Astrocyte of the cerebellum (primary cell): Measurements from ENCODE around the gene PRG3.
A peak's percentile ranks its signal among the peaks of the same experiment; 100 is the strongest.

Experiments
- DNase-seq: peaks from one replicate; pipeline ENCODE4 v3.0.0-alpha.2; 2011; ENCODE audit warnings: low read depth
- H3K4me3 ChIP-seq: 2 replicates; pipeline ENCODE4 v1.5.1; 2011; ENCODE audit warnings: mild to moderate bottlenecking, low read depth, low read length, moderate library complexity
- in situ Hi-C: cut with HindIII; loops from 2 replicates; pipeline ENCODE4 v1.10.0; 2017; ENCODE audit warnings: low sequenced_read_pairs
- TF ChIP-seq, protein P1 (sequence below): IDR thresholded peaks from 2 replicates; pipeline ENCODE4 v1.5.1; 2012; ENCODE audit warnings: low read length, low read depth, moderate library complexity, mild to moderate bottlenecking; ENCODE audit errors: missing control alignments

PRG3 gene

DNA sequence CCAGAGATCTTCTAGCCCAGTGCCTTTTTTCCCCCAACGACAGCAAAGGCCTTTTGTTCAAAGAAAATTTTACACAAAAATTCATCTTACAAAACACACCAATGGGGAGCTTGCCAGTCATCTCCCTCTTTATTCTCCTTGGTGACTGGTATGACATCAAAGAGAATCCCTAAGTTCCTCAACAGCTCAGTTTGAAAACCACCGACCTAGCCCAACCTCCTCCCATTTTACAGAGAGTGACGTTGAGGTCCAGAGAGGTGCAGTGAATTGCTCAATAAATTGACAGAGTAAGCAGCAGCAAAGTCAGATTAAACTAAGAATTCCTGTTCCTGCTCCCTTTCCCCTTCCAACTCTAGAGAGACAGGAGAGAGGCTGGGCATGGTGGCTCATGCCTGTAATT is 38.2 kb upstream of the PRG3 start:
- DNase-seq: no peak
- TF ChIP-seq, protein P1, sequence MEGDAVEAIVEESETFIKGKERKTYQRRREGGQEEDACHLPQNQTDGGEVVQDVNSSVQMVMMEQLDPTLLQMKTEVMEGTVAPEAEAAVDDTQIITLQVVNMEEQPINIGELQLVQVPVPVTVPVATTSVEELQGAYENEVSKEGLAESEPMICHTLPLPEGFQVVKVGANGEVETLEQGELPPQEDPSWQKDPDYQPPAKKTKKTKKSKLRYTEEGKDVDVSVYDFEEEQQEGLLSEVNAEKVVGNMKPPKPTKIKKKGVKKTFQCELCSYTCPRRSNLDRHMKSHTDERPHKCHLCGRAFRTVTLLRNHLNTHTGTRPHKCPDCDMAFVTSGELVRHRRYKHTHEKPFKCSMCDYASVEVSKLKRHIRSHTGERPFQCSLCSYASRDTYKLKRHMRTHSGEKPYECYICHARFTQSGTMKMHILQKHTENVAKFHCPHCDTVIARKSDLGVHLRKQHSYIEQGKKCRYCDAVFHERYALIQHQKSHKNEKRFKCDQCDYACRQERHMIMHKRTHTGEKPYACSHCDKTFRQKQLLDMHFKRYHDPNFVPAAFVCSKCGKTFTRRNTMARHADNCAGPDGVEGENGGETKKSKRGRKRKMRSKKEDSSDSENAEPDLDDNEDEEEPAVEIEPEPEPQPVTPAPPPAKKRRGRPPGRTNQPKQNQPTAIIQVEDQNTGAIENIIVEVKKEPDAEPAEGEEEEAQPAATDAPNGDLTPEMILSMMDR: no peak
- H3K4me3 ChIP-seq: no peak overlapping the region
- in situ Hi-C loops: no loop called here

DNA sequence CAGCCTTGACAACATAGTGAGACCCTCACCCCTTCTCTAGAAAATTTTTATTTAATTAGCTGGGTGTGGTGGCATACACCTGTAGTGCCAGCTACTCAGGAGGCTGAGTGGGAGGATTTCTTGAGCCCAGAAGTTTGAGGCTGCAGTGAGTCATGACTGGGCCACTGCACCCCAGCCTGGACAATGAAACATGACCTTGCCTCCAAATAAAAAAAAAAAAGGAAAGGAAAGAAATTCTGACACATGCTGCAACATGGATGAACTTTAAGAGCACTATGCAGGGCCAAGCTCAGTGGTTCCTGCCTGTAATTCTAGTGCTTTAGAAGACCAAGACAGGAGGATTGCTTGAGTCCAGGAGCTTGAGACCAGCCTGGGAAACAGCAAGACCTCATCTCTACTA is 37.2 kb upstream of the PRG3 start:
- in situ Hi-C loops: no loop called here
- no peak for DNase-seq
- TF ChIP-seq, protein P1: no peak
- no peak overlapping the region for H3K4me3 ChIP-seq

DNA sequence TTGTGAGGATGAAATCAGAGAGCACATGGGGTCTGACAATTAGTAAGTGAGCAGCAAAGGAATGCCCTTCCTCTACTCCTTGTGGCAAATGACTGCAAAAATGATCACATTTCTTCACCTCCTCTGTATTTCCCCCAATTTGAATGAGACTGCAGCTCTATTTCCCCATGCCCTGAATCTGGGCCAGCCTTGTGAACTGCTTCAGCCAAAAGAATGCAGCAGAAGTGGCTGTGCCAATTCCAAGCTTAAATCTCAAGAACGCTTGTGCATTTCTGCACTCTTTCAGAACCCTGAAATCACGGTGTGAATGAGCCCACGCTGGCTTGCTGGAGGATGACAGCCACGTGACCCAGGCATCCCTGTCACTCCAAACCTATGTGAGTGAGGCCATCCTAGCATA is 36.1 kb upstream of the PRG3 start:
- DNase-seq: peak; percentile 24
- in situ Hi-C loops: no loop called here
- no peak overlapping the region for H3K4me3 ChIP-seq
- TF ChIP-seq, protein P1: no peak

DNA sequence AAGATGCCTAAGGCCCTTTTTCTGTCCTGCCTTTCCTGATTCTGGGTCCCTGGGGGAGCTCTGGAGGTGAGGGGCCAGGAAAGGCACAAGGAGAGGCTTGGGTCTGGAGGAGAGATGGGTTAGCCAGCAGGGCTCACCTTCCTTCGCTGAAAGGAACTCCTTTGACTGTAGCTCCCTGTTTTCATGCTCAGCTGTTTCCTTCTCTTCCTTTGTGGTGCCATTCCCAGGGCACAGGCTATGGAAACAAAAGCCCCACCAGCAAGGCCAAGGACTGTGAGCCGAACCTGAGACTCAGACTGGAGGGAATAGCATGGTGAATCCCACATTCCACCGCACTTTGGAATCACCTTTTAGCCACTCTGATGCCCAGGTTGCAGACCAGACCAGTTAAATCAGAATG is 35.5 kb upstream of the PRG3 start:
- DNase-seq: no peak
- in situ Hi-C loops: no loop called here
- H3K4me3 ChIP-seq: no peak overlapping the region
- TF ChIP-seq, protein P1: no peak

DNA sequence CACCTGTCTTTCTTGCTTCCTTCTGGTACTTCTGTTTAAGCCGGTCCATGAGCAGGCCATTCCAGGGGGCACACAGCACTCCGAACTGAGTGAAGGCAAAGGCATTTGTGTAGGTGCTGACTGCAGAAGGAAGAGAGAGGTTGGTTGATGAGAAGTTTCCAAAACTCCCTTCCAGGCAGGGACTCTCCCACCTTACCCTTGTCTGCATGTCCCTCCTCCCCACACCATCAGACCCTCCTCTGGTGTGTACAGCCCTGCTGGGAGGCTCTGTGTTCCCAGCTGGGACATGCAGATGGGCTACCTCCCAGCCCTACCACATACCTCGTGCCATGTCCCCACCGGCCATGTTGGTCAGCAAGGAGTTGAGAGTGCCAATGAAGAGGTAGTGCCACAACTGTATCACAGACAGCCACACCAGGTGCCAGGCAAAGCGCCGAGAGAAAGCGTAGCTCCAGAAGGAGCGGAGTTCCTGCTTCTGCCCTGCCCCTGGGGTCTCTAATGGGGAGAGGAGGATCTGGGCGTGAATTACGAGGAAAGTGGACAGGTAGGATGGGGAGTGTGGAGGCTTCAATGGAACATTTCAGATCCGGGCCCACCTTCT is 33.8 kb upstream of the PRG3 start:
- in situ Hi-C loops: no loop called here
- TF ChIP-seq, protein P1: no peak
- no peak overlapping the region for H3K4me3 ChIP-seq
- no peak for DNase-seq

DNA sequence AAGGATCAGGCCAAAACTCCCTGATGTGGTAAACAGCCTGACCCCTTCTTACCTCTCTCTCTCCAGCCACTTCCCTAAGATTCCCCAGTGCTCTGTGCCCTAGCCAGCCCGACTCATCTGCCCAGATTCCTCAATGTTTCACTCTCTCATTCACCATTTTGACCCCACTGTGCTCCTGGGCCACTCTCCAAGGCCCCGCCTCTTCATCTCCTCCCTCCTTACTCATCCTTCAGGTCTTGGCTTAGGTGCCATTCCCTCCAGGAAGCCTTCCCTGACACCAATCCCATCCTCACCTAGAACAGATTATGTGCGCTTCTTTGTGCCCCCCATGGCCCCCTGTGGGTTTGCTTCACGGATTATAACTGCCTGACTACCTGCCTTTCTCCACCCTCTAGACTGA is 32.7 kb upstream of the PRG3 start:
- in situ Hi-C loops: no loop called here

More for the DNA sequence above, 32.7 kb upstream of the PRG3 start:
- no peak overlapping the region for H3K4me3 ChIP-seq
- TF ChIP-seq, protein P1: no peak
- DNase-seq: no peak
